IPS-20b (cell line): ENCODE data around the gene NDUFB6.
A peak's percentile ranks its signal among the peaks of the same experiment; 100 is the strongest.
"Not testable (repeated sequence)": the region's sequence is repeated elsewhere in the genome, so short reads cannot be mapped to it uniquely, and the experiment has no call there.

Experiments
- H3K27ac ChIP-seq: one replicate; pipeline ENCODE4 v1.5.1; 2013; ENCODE audit warnings: low read length
- H3K27me3 ChIP-seq: 2 replicates; pipeline ENCODE4 v1.6.1; 2013; ENCODE audit warnings: mild to moderate bottlenecking, low read length, inconsistent platforms; ENCODE audit not compliant: insufficient read depth
- H3K36me3 ChIP-seq: 2 replicates; pipeline ENCODE4 v1.6.1; 2013; ENCODE audit warnings: low read depth, mild to moderate bottlenecking, inconsistent platforms, low read length, moderate library complexity; ENCODE audit not compliant: insufficient read depth
- H3K4me1 ChIP-seq: 2 replicates; pipeline ENCODE4 v1.6.1; 2013; ENCODE audit warnings: mild to moderate bottlenecking, control low read depth, inconsistent platforms, low read length, moderate library complexity; ENCODE audit not compliant: insufficient read depth
- H3K4me3 ChIP-seq: 2 replicates; pipeline ENCODE4 v1.5.1; 2013; ENCODE audit warnings: mild to moderate bottlenecking, low read length, inconsistent platforms
- H3K9ac ChIP-seq: 2 replicates; pipeline ENCODE4 v1.6.1; 2013; ENCODE audit warnings: low read depth, mild to moderate bottlenecking, inconsistent platforms, low read length, moderate library complexity
- H3K9me3 ChIP-seq: 2 replicates; pipeline ENCODE4 v1.6.1; 2013; ENCODE audit warnings: mild to moderate bottlenecking, low read depth, low read length, inconsistent platforms; ENCODE audit not compliant: insufficient read depth

NDUFB6 gene

DNA sequence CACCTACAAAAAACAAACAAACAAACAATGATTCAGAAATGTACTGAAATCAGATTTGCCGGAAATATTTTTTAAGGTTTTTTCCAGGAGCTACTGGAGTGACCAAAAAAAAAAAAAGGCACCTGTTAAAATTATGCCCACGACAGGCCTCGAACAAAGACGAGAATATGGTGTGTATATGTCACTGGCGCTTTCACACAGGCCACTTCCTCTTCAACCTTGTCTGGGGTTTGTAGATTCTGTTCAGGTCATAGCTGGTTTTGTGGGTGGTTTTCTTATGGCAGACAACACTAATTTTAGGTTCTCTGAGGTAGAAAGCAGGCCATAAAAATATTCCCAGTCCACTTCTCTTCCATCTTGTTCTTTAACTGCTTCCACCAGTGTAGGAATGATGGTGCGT, 7.0 kb downstream of the NDUFB6 start:
- Histone ChIP-seq H3K9ac (no peak overlapping the region), H3K27me3 (no peaks in the 10 kb centered on the region), H3K4me1 (no peaks in the 10 kb centered on the region), H3K9me3 (no peaks in the 10 kb centered on the region), H3K36me3 (peaks cover 37% of the 10 kb centered on the region), H3K4me3 (no peak overlapping the region), H3K27ac (no peak overlapping the region)

DNA sequence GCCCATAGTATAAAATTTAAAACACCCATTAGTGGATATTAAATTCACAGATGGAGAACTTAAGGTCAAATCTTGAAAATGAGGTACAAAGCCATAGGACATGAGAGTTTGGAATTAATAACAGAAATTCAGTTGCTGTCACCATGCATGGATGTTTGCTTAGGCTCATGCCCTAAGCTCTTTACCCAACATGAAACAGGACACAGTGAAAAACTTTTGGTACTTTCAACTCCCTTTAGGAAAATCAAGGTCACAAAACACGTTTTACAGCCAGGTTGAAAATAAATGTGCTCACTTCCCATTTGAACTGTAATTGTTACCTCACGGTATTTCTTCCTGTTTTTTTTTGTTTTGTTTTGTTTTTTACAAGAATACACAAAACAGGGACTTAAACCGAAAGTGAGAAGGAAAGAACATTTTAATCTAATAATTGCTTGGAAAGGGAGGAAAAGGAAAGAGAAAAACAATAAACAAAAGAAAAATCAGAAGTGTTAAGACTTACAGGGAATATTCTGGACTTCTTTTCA, 14.5 kb downstream of the NDUFB6 start:
- Histone ChIP-seq H3K9me3 (no peaks in the 10 kb centered on the region), H3K4me3 (no peak overlapping the region), H3K36me3 (no peaks in the 10 kb centered on the region; the same call in 1 of the 2 replicates), H3K27me3 (no peaks in the 10 kb centered on the region), H3K9ac (no peak overlapping the region), H3K27ac (no peak overlapping the region), H3K4me1 (no peaks in the 10 kb centered on the region; the same call in 1 of the 2 replicates)

DNA sequence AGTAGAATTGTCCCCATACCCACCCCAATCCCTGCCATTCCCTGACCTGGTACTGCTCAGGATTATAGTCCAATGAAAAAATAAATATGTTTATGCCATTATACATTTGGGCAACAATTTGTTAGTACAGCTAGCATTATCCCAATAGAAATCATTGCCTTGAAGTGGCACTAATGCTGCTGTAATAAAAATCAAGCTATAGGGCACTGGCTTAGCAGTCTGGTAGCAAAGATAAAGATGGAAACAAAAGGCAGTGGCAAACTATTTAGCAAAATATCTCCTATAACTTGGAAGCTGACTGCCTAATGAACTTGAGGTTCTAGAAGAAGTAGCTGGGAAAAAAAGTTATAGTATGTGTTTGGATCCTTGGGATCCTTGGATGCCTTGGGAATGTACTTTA, 18.4 kb downstream of the NDUFB6 start:
- Histone ChIP-seq H3K36me3 (no peaks in the 10 kb centered on the region; the same call in 1 of the 2 replicates), H3K4me1 (no peaks in the 10 kb centered on the region; the same call in 1 of the 2 replicates), H3K27ac (no peak overlapping the region), H3K27me3 (no peaks in the 10 kb centered on the region), H3K4me3 (no peak overlapping the region), H3K9ac (no peak overlapping the region), H3K9me3 (no peaks in the 10 kb centered on the region)

DNA sequence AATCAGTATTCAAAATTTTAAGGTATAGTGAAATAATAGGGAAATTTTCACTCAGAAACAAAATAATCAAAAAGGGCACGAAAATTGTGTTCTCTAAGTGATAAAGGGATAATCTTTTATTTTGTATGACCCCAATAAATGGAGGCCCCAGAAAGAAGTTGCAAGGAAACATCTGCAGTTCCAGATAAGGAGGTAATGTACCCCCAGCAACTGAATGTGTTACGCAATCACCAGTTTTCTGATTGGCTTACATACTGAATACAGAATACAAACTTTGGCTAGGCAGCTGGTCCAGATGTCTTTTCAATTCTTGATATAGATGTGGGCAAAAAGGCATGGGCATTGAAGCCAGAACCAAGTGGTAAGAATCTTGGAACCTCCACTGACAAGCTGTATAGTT, 18.9 kb downstream of the NDUFB6 start:
- H3K4me3 ChIP-seq, result no peak overlapping the region
- H3K4me1 ChIP-seq, result no peaks in the 10 kb centered on the region; the same call in 1 of the 2 replicates
- no peak overlapping the region for H3K9ac ChIP-seq
- H3K36me3 ChIP-seq, result peaks cover 4% of the 10 kb centered on the region
- H3K27me3 ChIP-seq, result no peaks in the 10 kb centered on the region
- H3K27ac ChIP-seq, result no peak overlapping the region
- no peaks in the 10 kb centered on the region for H3K9me3 ChIP-seq

DNA sequence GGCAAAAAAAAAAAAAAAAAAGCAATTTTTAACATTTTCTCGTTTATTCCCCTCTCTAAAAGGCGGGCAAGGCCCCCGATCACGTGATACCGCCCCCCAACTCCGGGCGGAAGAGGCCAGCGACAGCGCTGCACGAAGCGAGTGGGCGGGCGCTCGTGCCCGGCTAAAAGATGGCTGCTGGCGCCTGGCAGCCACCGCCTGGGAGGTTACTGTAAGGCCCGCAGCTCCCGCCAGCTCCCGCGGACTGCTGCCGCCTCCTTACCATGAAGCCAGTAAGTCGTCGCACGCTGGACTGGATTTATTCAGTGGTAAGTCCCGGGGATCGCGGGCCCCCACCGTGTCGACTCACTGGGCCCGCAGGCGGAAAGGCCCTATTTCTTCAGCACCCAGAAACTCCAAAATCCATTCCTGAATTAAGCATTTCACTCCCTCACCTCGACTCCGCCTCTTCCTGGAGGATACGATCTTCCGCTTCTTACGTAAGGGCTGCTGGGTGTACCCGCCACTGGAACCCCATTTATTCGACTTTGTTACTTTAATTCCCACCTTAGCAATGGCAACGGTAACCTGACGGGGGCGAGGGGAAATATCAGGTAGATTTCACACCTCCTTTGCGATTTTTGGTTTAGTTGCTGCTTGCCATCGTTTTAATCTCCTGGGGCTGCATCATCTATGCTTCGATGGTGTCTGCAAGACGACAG, 20.6 kb downstream of the NDUFB6 start, which contains the start of the genes SMIM27 and TOPORS:
Gene SMIM27, plus strand, starts transcription at position 156 of the 701 bp plus-strand sequence. Its CDS starts 108 bp downstream, at position 264.
Gene TOPORS, minus strand, starts transcription at position 415 of the 701 bp plus-strand sequence. Its CDS starts 150 bp downstream, at position 265.
- no peaks in the 10 kb centered on the region; the same call in 1 of the 2 replicates for H3K4me1 ChIP-seq
- no peaks in the 10 kb centered on the region for H3K9me3 ChIP-seq
- peaks cover 11% of the 10 kb centered on the region for H3K36me3 ChIP-seq
- H3K4me3 ChIP-seq, result peak within 1 kb of the TSS; percentile 94
- H3K27me3 ChIP-seq, result no peaks in the 10 kb centered on the region
- H3K27ac ChIP-seq, result peak within 1 kb of the TSS; percentile 91
- peak within 1 kb of the TSS; percentile 98 for H3K9ac ChIP-seq

DNA sequence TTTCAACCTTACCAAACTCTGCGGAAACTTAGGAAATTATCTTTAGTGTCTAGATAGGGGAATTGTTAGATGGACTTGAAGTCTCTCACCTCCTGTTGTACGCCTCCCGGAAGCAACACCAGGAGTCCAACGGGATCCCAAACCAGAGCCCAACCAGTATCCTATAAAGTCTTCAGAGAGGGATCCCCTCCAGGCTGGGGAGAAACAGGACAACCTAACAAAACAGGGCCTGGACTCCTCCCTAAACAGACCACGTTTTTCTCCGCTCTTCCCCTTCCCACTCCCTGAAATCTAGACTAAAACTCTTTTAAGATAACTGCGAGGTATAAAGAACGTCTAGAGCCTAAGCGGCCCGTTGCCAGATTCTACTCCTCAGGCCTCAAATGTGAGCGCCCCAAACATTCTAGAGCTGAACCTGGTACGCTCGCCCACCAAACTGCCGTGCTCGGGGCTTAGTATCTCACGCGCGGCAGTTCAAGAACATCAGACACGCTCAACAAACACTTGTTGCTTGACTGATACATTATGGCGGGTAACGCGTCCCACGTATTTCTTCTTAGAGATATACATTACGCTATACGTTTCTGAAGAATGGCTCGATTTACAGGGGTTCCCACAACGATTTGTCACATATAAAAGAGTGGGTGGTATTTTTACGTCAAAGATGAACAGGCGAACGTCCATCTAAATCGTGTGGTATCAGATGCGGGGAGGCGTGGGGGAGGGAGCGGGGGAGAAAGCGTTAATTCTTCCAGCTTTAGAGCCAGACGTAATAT, 21.5 kb downstream of the NDUFB6 start:
- H3K27ac ChIP-seq, result peak overlapping the region; percentile 91
- peak overlapping the region; percentile 98 for H3K9ac ChIP-seq
- H3K9me3 ChIP-seq, result no peaks in the 10 kb centered on the region
- no peaks in the 10 kb centered on the region for H3K27me3 ChIP-seq
- peaks cover 14% of the 10 kb centered on the region for H3K36me3 ChIP-seq
- no peaks in the 10 kb centered on the region; the same call in 1 of the 2 replicates for H3K4me1 ChIP-seq
- peak overlapping the region; percentile 94 for H3K4me3 ChIP-seq

DNA sequence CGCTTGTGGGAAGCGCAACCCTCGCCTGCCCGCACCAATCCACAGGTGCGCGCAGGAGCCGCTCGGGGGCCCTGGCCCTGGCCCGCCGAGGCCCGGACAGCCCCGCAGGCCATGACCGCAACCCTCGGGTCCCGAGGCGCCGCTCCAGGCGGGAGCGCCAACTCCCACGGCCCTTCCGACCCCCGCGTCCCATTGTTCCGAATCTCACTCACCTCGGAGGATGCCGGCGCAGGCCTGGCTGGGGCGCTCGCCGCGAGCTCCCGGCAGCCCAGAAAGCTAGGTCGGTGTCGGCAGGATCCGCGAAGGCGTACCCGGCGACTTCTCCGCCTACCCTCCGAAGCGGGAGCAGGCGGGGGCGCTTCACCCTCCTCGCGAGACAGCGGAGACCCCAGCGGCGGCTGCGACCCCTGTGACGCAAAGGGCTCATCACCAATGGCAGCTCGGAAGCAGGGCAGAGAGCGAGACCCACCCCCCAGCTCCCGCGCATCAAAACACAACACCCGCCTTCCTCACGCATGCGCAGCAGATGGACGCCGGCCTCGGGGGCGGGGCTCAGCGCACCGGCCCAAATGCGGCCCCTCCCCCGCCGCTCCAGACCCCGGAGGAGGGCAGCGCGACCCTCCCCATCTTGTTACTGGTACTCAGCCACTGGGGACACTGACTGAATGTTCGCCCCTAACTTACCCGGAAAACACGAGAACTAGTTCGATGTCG, 22.2 kb downstream of the NDUFB6 start:
- Histone ChIP-seq H3K4me1 (no peaks in the 10 kb centered on the region; the same call in 1 of the 2 replicates), H3K4me3 (peak overlapping the region; percentile 94), H3K27me3 (no peaks in the 10 kb centered on the region), H3K9ac (peak overlapping the region; percentile 98), H3K9me3 (no peaks in the 10 kb centered on the region), H3K36me3 (peaks cover 14% of the 10 kb centered on the region), H3K27ac (peak overlapping the region; percentile 91)

DNA sequence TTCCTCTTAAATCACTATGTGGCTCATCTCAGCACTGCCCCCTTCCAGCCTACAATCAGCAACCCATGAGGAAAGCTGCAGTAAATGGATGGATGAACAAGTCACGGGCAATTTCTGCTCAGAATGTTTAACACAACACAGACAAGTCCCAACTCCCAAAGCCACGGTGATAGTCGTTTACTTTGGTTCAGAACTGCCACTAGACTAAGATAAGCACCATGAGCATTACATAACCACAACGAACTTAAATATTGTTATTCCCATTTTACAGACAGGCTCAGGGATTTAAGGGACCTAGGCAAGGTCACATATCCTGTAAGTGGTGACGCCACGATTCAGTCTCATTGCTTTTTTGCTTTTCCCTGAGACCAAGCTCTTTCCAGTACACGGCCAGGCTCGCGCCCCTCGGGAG, 22.8 kb downstream of the NDUFB6 start:
- peak overlapping the region; percentile 94 for H3K4me3 ChIP-seq
- peak overlapping the region; percentile 88 for H3K9ac ChIP-seq
- H3K36me3 ChIP-seq, result peaks cover 14% of the 10 kb centered on the region
- peak overlapping the region; percentile 40 for H3K27ac ChIP-seq
- no peaks in the 10 kb centered on the region; the same call in 1 of the 2 replicates for H3K4me1 ChIP-seq
- H3K9me3 ChIP-seq, result no peaks in the 10 kb centered on the region
- no peaks in the 10 kb centered on the region for H3K27me3 ChIP-seq

DNA sequence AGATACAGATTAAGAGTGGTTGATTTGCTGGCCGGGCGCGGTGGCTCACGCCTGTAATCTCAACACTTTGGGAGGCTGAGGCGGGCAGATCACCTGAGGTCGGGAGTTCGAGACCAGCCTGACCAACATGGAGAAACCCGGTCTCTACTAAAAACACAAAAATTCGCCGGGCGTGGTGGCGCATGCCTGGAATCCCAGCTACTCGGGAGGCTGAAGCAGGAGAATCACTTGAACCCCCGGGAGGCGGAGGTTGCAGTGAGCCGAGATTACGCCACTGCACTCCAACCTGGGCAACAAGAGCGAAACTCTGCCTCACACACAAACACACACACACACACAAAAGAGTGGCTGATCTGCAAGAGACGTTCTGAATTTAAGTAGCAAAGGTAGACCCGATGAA, 24.7 kb downstream of the NDUFB6 start:
- not testable (repeated sequence) for H3K4me1 ChIP-seq, H3K9me3 ChIP-seq, H3K27me3 ChIP-seq, H3K4me3 ChIP-seq, H3K9ac ChIP-seq, H3K27ac ChIP-seq
- H3K36me3 ChIP-seq, result peaks cover 26% of the 10 kb centered on the region

DNA sequence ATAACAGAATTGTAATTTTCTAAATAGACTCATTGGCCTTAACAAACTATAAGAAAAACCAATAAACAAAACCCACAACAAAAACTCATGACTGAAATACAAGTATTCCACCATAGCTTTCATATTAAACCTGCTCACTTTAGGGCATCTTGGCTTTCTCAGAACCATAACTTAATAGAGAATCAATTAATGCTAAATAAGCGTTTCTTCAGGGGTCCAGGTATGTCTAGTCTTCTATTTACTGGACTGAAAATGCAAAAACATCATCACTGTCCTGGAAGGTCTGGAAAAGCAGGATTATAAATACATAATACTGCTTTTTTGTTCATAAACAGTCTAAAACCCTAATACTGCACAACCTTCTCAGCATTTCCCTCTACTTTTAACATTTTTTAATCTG, 27.1 kb downstream of the NDUFB6 start:
- peaks cover 49% of the 10 kb centered on the region for H3K36me3 ChIP-seq
- no peaks in the 10 kb centered on the region for H3K4me1 ChIP-seq
- H3K4me3 ChIP-seq, result no peak overlapping the region
- H3K9me3 ChIP-seq, result no peaks in the 10 kb centered on the region; the same call in 1 of the 2 replicates
- no peak overlapping the region for H3K27ac ChIP-seq
- no peaks in the 10 kb centered on the region for H3K27me3 ChIP-seq
- no peak overlapping the region for H3K9ac ChIP-seq

DNA sequence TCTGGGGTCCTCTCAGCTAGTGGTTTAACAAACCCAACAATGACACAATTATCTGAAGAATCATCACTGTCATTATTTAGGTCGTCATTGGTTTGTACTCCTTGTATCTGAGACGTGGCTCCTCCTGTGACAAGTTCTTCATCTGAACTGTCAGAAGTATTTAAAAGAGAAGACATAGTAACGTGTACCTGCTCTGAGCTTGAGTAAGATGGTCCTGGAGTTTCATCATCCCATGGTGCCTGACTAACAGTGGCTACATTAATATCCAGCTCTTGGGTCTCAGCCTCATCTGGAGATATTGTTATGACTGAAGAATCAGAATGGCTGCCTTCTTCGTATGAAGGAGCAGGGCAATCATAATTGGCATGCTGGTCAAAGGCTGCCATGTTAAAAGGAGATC, 29.9 kb downstream of the NDUFB6 start:
- no peak overlapping the region for H3K27ac ChIP-seq
- H3K9me3 ChIP-seq, result no peaks in the 10 kb centered on the region; the same call in 1 of the 2 replicates
- no peak overlapping the region for H3K4me3 ChIP-seq
- peaks cover 55% of the 10 kb centered on the region for H3K36me3 ChIP-seq
- no peaks in the 10 kb centered on the region for H3K4me1 ChIP-seq
- H3K9ac ChIP-seq, result no peak overlapping the region
- no peaks in the 10 kb centered on the region for H3K27me3 ChIP-seq
